Nucleus accumbens (tissue), 56 donors: ENCODE measurements around the gene CYP2A6.
A peak's percentile ranks its signal among the peaks of the same experiment; 100 is the strongest.
"Not testable (repeated sequence)": the region's sequence is repeated elsewhere in the genome, so short reads cannot be mapped to it uniquely, and the experiment has no call there.

Source experiments
- DNase-seq, 56 donors: peaks; one replicate each; lab custom pipeline; 2025; lab: John Stamatoyannopoulos, UW

CYP2A6 gene

GRCh38 chr19:40822704-40823553, 27.3 kb downstream of the CYP2A6 start:
- not testable (repeated sequence) for DNase-seq

DNA sequence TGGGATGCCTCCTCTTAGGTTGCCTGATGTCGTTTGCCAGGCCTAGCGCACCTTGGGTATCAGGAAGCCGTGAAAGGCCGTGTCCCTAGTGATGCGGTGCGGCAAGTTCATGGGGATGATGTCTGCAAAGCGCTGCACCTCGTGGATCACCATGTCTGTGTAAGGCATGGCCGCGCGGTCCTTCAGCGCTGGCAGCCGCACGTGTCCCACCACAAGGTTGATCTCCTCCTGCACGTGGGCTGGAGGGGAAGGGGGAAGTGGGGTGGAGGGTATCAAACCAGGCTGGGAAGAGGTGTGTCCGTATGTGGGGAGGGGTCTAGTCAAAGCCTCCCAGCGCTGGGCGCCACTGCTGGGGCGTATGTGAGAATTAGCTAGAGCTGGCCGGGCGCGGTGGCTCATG, 28.1 kb downstream of the CYP2A6 start:
- no peak for DNase-seq

DNA sequence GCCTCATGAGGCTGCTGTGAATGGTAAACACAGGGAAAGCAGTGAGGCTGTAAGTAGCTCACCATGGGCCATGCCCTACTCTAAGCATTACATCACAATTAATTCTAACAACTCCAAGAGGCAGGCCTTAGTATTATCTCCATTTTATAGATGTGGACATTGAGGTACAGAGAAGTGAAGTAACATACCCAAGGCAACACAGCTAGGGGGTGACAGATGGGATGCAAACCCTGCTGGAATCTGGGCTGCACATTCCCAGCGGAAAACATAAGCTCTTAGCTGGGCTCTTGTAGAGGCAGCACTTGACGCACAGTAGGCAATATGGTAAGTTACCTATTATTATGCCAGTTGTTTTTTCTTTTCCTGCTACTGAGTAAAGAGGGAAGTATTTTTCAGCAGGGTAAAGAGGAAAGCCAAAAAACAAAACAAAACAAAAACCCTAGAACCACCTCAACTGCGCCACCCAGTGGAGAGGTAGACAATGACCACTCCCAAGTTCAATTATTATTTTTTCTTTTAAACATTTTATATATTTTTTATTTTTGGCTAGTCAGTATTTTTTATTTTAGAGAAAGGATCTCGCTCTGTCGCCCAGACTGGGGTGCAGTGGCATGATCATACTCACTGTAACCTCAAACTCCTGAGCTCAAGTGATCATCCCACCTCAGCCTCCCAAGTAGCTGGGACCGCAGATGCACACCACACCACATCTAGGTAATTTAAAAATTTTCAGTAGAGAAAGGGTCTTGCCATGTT, 30.6 kb downstream of the CYP2A6 start:
- peak in 6 of 56 donors; percentile 7 to 55 (median 25) for DNase-seq

- DNase-seq = peak in 40 of 56 donors; percentile 16 to 78 (median 52)
Observed at GRCh38 chr19:40818480-40819399, 31.5 kb downstream of the CYP2A6 start.

DNA sequence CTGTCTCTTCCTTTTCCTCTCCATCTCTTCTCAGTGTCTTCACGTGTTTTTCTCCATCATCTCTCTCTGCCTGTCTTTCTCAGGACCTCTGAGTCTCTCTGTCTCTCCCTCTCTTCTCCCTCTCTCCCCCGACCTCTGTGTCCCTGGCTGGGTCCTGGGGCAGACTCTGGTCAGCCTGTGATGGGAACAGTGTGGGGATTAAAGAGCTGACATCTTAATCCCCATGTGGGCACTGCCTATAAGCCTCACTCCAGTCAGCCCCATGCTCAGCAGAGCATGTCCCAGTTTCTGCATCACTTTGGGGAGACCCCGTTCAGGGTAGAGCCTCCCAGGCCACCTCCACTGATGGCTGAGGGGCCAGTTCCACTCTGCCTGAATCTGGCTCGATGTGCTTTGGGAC, 35.0 kb downstream of the CYP2A6 start:
- no peak for DNase-seq

DNA sequence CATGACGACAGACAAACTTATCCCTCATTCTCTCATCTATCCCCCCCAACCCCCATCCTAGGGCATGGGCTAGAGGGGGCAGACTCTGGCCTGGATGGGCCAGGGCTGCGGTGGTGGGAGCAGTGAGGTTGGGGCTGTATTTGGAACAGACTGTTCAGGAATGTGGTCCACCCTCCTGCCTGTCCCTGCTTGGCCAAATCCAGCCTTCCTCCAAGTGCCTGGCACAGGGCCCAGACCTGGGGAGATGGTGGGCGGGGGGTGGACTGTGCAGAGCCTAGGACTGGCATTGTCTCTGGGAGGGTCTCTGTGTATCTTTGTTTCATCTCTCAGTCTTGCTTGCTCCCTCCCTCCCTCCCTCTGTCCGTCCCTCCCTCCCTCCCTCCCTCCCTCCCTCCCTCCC, 37.1 kb downstream of the CYP2A6 start:
- peak in 1 of 56 donors; percentile 25 for DNase-seq

DNA sequence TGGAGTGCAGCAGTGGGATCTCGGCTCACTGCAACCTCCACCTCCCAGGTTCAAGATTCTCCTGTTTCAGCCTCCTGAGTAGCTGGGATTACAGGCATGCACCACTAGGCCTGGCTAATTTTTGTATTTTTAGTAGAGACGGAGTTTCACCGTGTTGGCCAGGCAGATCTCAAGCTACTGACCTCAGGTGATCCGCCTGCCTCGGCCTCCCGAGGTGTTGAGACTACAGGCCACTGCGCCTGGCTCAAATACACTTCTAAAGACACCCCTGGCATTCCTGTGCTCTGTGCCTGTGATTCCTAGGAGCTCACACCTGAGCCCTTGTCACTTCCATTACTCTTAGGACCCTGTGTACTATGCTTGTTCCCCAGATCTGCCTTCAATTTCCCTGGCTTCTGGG, 37.7 kb downstream of the CYP2A6 start:
- not testable (repeated sequence) for DNase-seq

GRCh38 chr19:40811478-40812341, 38.5 kb downstream of the CYP2A6 start:
- DNase-seq = peak in 24 of 56 donors; percentile 20 to 75 (median 40)

DNA sequence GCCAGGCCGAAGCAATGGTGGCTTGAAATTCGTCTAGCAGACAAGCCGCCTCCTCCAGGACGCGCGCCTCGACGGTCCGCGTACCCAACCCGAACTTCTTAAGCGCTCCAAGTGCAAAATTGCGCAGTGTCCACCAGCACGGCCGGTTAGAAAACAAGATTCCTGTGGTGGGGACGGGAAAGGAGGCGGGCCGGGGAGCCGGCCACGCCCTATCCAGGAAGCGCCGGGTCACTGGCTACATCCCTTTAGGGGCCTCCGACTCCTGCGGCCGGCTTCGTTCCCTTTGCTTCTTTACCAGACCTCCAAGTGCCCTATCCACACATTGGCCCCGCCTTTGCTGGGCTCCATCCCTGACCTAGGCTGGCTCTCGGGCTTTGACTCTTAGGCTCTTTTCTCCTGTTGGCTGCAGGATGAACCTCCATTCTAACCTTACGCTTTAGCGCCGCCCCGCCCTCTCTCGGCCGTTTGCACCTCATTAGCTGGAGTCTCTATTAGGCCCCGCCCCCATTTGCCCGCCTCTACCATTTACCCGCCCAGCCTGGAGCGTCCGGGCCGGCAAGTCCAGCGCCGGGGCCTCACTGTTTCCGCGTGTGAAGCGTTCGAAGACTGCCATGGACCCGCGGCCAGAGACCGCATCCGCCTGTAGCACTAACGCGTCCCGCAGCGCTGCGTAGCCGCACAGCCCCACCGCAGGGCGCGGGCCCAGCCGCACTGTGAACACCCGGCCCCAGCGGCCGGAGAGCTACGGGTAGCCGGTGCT, 39.4 kb downstream of the CYP2A6 start:
- peak in 50 of 56 donors; percentile 26 to 90 (median 69) for DNase-seq

DNA sequence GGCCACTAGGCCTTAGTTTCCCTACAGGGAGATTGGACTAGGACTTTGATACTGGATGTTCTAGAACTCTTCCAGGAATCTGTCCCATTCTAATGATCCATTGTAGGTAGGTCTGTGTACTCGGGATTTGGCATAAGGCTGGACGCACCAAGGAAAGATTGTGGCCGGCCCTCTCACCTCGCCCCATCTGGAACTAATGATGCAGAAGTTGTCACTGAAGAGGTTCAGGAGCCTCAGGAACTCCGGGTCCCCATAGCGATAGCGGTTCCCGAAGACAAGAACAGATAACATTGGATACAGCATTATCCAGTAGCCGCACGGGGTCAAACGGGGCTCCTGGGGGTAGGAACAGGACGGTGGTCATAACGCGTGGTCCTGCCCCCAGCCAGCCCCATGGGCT, 40.1 kb downstream of the CYP2A6 start:
- DNase-seq = no peak

- no peak for DNase-seq
Observed at GRCh38 chr19:40809358-40810086, 40.7 kb downstream of the CYP2A6 start.

- no peak for DNase-seq
Observed at GRCh38 chr19:40808497-40808896, 41.8 kb downstream of the CYP2A6 start.

GRCh38 chr19:40808021-40808325, 42.3 kb downstream of the CYP2A6 start:
- DNase-seq = no peak

DNA sequence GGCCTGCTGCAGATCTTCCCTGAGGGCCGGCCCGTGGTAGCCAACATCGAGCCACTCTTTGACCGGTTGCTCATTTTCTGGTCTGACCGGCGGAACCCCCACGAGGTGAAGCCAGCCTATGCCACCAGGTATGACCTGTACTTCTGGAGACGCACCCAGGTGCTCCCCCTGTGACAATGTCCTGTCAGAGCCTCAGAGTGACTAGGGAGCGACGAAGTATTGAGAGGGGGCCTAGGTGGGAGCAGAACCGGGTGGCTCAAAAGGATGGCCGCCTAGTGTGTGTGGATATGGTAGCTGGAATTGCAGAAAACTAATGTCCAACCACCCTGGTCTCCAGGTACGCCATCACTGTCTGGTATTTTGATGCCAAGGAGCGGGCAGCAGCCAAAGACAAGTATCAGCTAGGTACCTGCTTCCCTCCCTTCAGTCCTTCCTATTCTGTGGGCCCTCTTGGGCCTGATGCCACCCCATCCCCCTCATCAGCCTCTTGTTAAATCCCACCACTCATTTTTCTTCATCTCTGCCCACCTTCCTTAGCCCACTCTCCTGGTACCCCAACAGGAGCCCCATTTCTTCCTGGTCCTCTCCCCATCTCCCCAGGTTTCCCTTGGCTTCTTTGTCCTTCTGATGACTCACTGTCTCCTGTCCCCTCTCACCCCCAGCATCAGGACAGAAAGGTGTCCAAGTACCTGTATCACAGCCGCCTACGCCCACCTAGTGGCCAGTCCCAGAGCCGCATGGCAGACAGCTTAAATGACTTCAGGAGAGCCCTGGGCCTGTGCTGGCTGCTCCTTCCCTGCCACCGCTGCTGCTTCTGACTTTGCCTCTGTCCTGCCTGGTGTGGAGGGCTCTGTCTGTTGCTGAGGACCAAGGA, 42.9 kb downstream of the CYP2A6 start:
- DNase-seq = no peak

- peak; percentile 39 to 96 (median 87) for DNase-seq
Observed at GRCh38 chr19:40806423-40807146, 43.7 kb downstream of the CYP2A6 start.

- no peak for DNase-seq
Observed at GRCh38 chr19:40805258-40805868, 44.9 kb downstream of the CYP2A6 start.
